ENCODE results near the gene PHC2. TPM values are rescaled to one million over a fixed set of nuclear protein-coding genes. Genes with fewer than 3 reads are reported as not detected.

The PHC2 gene
- total RNA-seq, 4 donors from 2014 or later: 77.8 to 81.3 (median 79.5) TPM

DNA sequence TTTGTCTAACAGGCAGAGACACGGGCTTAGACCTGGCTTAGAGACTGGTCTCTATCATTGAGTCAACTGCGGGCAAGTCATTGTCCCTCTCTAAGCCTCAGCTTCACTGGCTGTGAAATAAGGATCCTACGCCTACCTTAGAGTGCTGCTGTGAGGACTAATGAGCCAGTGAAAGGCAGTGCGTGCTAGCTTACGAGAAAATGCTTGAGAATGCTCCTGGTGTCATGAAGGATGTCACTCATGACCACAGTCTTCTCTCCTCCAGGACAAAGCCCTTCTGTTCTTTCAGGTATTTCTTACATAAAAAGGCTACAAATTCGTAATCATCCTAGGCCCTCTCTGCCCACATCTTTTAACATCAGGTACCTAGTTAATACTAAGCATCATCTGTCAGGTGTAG, 93.5 kb downstream of the PHC2 start:
- no peaks in the 10 kb centered on the region for H3K9me3 ChIP-seq
- peak overlapping the region; percentile 84 for H3K27ac ChIP-seq
- WGBS: 94% methylated on average over 6 of the region's 6 CpGs
- H3K27me3 ChIP-seq: no peaks in the 10 kb centered on the region
- no peak overlapping the region for H3K4me3 ChIP-seq
- no peak for TF ChIP-seq POLR2AphosphoS5 (IDR thresholded peaks at IDR 0.05)
- TF ChIP-seq EP300 (IDR thresholded peaks at IDR 0.05): no peak
- TF ChIP-seq POLR2A (IDR thresholded peaks at IDR 0.05): no peak
- no peak for TF ChIP-seq CTCF (IDR thresholded peaks at IDR 0.05)
- H3K4me1 ChIP-seq: peaks cover 99% of the 10 kb centered on the region
- H3K36me3 ChIP-seq: peaks cover 9% of the 10 kb centered on the region
- DNase-seq (ENCODE audit: low spot score in 2 of 2): no peak

DNA sequence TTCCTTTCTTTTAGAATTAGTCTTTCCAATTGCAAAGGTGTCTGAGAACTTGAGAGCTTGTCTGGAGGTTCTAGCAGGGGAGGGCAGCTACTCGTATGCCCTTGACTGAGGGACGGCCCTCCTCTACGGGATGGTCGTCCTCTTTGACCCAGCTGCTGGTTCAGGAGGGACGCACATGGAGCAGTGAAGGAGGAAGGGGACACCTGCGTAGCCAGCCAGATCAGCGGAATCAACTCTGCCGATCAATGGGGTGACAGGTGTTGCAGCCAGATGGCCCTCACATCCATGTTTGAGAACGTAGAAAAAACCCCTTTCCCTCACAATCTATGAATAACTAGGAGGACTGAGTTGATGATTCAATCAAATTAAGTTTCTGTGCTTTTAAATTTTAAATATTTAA, 94.3 kb downstream of the PHC2 start:
- Histone ChIP-seq H3K27ac (no peak overlapping the region), H3K9me3 (no peaks in the 10 kb centered on the region)
- 87% methylated on average over 9 of the region's 9 CpGs for WGBS

GRCh38 chr1:33335020-33335419, 95.9 kb downstream of the PHC2 start:
- WGBS: 57% methylated on average over 4 of the region's 4 CpGs
- no peaks in the 10 kb centered on the region for H3K9me3 ChIP-seq
- H3K4me3 ChIP-seq: peak overlapping the region; percentile 18
- H3K27ac ChIP-seq: peak overlapping the region; percentile 83
- DNase-seq (ENCODE audit: low spot score in 2 of 2): no peak
- H3K27me3 ChIP-seq: no peaks in the 10 kb centered on the region
- peaks cover 82% of the 10 kb centered on the region for H3K4me1 ChIP-seq
- TF ChIP-seq POLR2A (IDR thresholded peaks at IDR 0.05): no peak
- no peak for TF ChIP-seq EP300 (IDR thresholded peaks at IDR 0.05)
- TF ChIP-seq CTCF (IDR thresholded peaks at IDR 0.05): no peak
- TF ChIP-seq POLR2AphosphoS5 (IDR thresholded peaks at IDR 0.05): no peak
- H3K36me3 ChIP-seq: peaks cover 32% of the 10 kb centered on the region

More for the DNA sequence above, 94.3 kb downstream of the PHC2 start:
- TF ChIP-seq POLR2A (IDR thresholded peaks at IDR 0.05) (no peak), EP300 (IDR thresholded peaks at IDR 0.05) (no peak), CTCF (IDR thresholded peaks at IDR 0.05) (no peak), POLR2AphosphoS5 (IDR thresholded peaks at IDR 0.05) (no peak)
- Histone ChIP-seq H3K27me3 (no peaks in the 10 kb centered on the region), H3K36me3 (peaks cover 16% of the 10 kb centered on the region), H3K4me3 (no peak overlapping the region), H3K4me1 (peaks cover 98% of the 10 kb centered on the region)
- DNase-seq (ENCODE audit: low spot score in 2 of 2): no peak

GRCh38 chr1:33334081-33334552, 96.8 kb downstream of the PHC2 start:
- TF ChIP-seq EP300 (IDR thresholded peaks at IDR 0.05) (no peak), POLR2A (IDR thresholded peaks at IDR 0.05) (peak in 1 of 2 donors; percentile 57), CTCF (IDR thresholded peaks at IDR 0.05) (no peak), POLR2AphosphoS5 (IDR thresholded peaks at IDR 0.05) (peak; percentile 2 to 58 (median 40))
- no peaks in the 10 kb centered on the region for H3K9me3 ChIP-seq
- H3K27me3 ChIP-seq: no peaks in the 10 kb centered on the region
- DNase-seq (ENCODE audit: low spot score in 2 of 2): peak; percentile 90 to 91
- H3K27ac ChIP-seq: peak overlapping the region; percentile 83
- H3K4me1 ChIP-seq: peaks cover 73% of the 10 kb centered on the region
- 40% methylated on average over 17 of the region's 17 CpGs for WGBS
- peak overlapping the region; percentile 18 for H3K4me3 ChIP-seq
- peaks cover 41% of the 10 kb centered on the region for H3K36me3 ChIP-seq

- H3K4me3 ChIP-seq: no peak overlapping the region
- peak overlapping the region; percentile 83 for H3K27ac ChIP-seq
- peaks cover 68% of the 10 kb centered on the region for H3K4me1 ChIP-seq
- DNase-seq (ENCODE audit: low spot score in 2 of 2): peak in 1 of 2 donors; percentile 28
- H3K9me3 ChIP-seq: no peaks in the 10 kb centered on the region
- no peaks in the 10 kb centered on the region for H3K27me3 ChIP-seq
- WGBS: no CpG with 5 or more reads among the region's 5 CpGs
- TF ChIP-seq POLR2A (IDR thresholded peaks at IDR 0.05) (no peak), EP300 (IDR thresholded peaks at IDR 0.05) (no peak), POLR2AphosphoS5 (IDR thresholded peaks at IDR 0.05) (no peak), CTCF (IDR thresholded peaks at IDR 0.05) (no peak)
- H3K36me3 ChIP-seq: peaks cover 53% of the 10 kb centered on the region
Observed at GRCh38 chr1:33332881-33333280, 98.0 kb downstream of the PHC2 start.
